MM.1S (cell line): ENCODE results near the gene DIAPH3.

ENCODE experiments used
- DNase-seq: peaks from one replicate; pipeline ENCODE4 v3.0.0-alpha.2; 2015
- H2AFZ ChIP-seq: fragments of 300-600 bp; sonication (generic); 2 replicates; pipeline ENCODE4 v1.6.0; 2016; ENCODE audit warnings: antibody characterized with exemption, low read length
- H3F3A ChIP-seq: fragments of 300-600 bp; sonication (generic); 2 replicates; pipeline ENCODE4 v1.6.1; 2016; ENCODE audit warnings: mild to moderate bottlenecking, antibody characterized with exemption, low read length, moderate library complexity, mixed read lengths; ENCODE audit not compliant: insufficient read depth
- H3K27ac ChIP-seq: fragments of 300-600 bp; sonication (generic); 2 replicates; pipeline ENCODE4 v1.5.1; 2016; ENCODE audit warnings: mild to moderate bottlenecking, low read length
- H3K27me3 ChIP-seq: fragments of 300-600 bp; sonication (generic); replicated peaks from 2 replicates; pipeline ENCODE4 v1.6.0; 2016; ENCODE audit warnings: low read length; ENCODE audit not compliant: insufficient read depth
- H3K36me3 ChIP-seq: fragments of 300-600 bp; sonication (generic); replicated peaks from 2 replicates; pipeline ENCODE4 v1.6.1; 2016; ENCODE audit warnings: mild to moderate bottlenecking, low read length, mixed read lengths; ENCODE audit not compliant: insufficient read depth
- H3K4me1 ChIP-seq: fragments of 300-600 bp; sonication (generic); 2 replicates; pipeline ENCODE4 v1.6.1; 2016; ENCODE audit warnings: low read length, mixed read lengths
- H3K4me2 ChIP-seq: fragments of 300-600 bp; sonication (generic); 2 replicates; pipeline ENCODE4 v1.6.0; 2016; ENCODE audit warnings: low read depth, low read length
- H3K4me3 ChIP-seq: fragments of 300-600 bp; sonication (generic); 2 replicates; pipeline ENCODE4 v1.5.1; 2016; ENCODE audit warnings: low read length, mixed read lengths
- H3K79me2 ChIP-seq: fragments of 300-600 bp; sonication (generic); 2 replicates; pipeline ENCODE4 v1.6.1; 2016; ENCODE audit warnings: mixed run types, low read length, mixed read lengths
- H3K9ac ChIP-seq: fragments of 300-600 bp; sonication (generic); 2 replicates; pipeline ENCODE4 v1.6.1; 2016; ENCODE audit warnings: low read length, mixed read lengths
- H3K9me2 ChIP-seq: fragments of 300-600 bp; sonication (generic); replicated peaks from 2 replicates; pipeline ENCODE4 v1.6.1; 2016; ENCODE audit warnings: mild to moderate bottlenecking, low read length, mixed read lengths; ENCODE audit not compliant: insufficient read depth
- H3K9me3 ChIP-seq: fragments of 300-600 bp; sonication (generic); replicated peaks from 2 replicates; pipeline ENCODE4 v1.6.1; 2016; ENCODE audit warnings: mild to moderate bottlenecking, low read length, mixed read lengths; ENCODE audit not compliant: insufficient read depth
- H4K20me1 ChIP-seq: fragments of 300-600 bp; sonication (generic); 2 replicates; pipeline ENCODE4 v1.6.1; 2016; ENCODE audit warnings: mild to moderate bottlenecking, low read length, moderate library complexity, mixed read lengths; ENCODE audit not compliant: insufficient read depth
- CTCF ChIP-seq: fragments of 300-600 bp; sonication (generic); IDR thresholded peaks from 2 replicates; pipeline ENCODE4 v1.5.1; 2016; ENCODE audit warnings: antibody characterized with exemption, low read length, mixed read lengths
- EZH2 ChIP-seq: fragments of 300-600 bp; sonication (generic); optimal IDR thresholded peaks from 2 replicates; pipeline ENCODE3; 2017; ENCODE audit warnings: low read depth, mild to moderate bottlenecking, antibody characterized with exemption, low read length, mixed read lengths
- EZH2phosphoT487 ChIP-seq: fragments of 300-600 bp; sonication (generic); IDR thresholded peaks from 2 replicates; pipeline ENCODE4 v1.6.1; 2018; ENCODE audit warnings: antibody characterized with exemption, low read length

DIAPH3 gene

DNA sequence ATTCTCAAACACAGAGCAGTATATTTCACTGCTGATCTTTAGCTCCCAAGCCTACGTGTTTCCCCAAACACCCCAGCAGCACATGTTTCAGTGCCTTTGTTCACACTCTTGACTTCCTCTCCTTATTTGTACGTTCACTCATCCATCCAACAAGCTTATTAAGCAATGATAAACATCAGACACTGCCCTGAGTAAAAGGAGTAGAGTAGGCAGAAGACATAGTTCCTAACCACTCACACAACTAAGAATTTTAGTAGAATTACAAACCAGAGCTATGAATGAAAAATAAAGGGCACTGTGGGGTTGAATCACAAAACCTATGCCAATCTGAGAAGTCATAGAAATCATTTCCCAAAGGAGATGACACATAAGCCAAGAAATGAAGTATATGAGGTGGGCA lies 213.5 kb downstream of the DIAPH3 start:
- no peaks in the 10 kb centered on the region for H3K36me3 ChIP-seq
- no peaks in the 10 kb centered on the region for H4K20me1 ChIP-seq
- no peaks in the 10 kb centered on the region for H3F3A ChIP-seq
- H3K9me3 ChIP-seq = no peaks in the 10 kb centered on the region
- H3K4me1 ChIP-seq = no peaks in the 10 kb centered on the region
- H3K27me3 ChIP-seq = no peaks in the 10 kb centered on the region
- TF ChIP-seq EZH2phosphoT487 = no peak
- TF ChIP-seq EZH2 = no peak
- TF ChIP-seq CTCF = no peak
- no peak for DNase-seq
- no peak overlapping the region for H3K9ac ChIP-seq
- no peak overlapping the region for H3K4me2 ChIP-seq
- no peak overlapping the region for H3K27ac ChIP-seq
- no peak overlapping the region for H3K4me3 ChIP-seq
- H2AFZ ChIP-seq = no peak overlapping the region
- no peaks in the 10 kb centered on the region for H3K79me2 ChIP-seq
- H3K9me2 ChIP-seq = no peaks in the 10 kb centered on the region

GRCh38 chr13:59948686-59949085 lies 215.0 kb downstream of the DIAPH3 start:
- no peaks in the 10 kb centered on the region for H4K20me1 ChIP-seq

DNA sequence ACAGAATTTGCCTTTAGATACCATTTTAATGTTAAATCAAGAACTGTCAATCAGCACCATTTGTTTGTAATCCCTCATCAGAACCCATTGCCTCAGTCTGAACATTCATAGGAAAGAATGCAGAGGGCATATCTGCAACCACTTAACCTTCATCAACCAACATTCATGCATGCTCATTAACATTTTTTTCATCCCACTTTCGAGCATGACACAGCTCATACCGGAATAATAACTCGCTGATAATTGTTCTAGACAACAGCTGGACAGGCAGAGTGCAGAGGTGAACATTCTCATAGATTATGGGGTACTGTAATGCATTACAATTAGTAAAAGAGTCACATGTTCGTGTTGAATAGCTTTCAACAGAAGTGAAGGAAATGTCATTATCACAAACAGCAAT lies 216.8 kb downstream of the DIAPH3 start:
- H3K4me2 ChIP-seq = no peak overlapping the region
- H4K20me1 ChIP-seq = no peaks in the 10 kb centered on the region
- H2AFZ ChIP-seq = no peak overlapping the region
- no peak for DNase-seq
- no peaks in the 10 kb centered on the region for H3K4me1 ChIP-seq
- no peaks in the 10 kb centered on the region for H3K27me3 ChIP-seq
- no peaks in the 10 kb centered on the region for H3K9me3 ChIP-seq
- no peak overlapping the region for H3K9ac ChIP-seq
- no peak overlapping the region for H3K27ac ChIP-seq
- no peaks in the 10 kb centered on the region for H3K36me3 ChIP-seq
- H3F3A ChIP-seq = no peaks in the 10 kb centered on the region
- no peaks in the 10 kb centered on the region for H3K9me2 ChIP-seq
- no peaks in the 10 kb centered on the region for H3K79me2 ChIP-seq
- TF ChIP-seq EZH2 = no peak
- TF ChIP-seq EZH2phosphoT487 = no peak
- no peak for TF ChIP-seq CTCF
- no peak overlapping the region for H3K4me3 ChIP-seq

More at GRCh38 chr13:59948686-59949085, 215.0 kb downstream of the DIAPH3 start:
- Histone ChIP-seq H3K4me2 (no peak overlapping the region), H3K9me3 (no peaks in the 10 kb centered on the region), H3K9ac (no peak overlapping the region), H3K4me3 (no peak overlapping the region), H3K79me2 (no peaks in the 10 kb centered on the region), H3K27me3 (no peaks in the 10 kb centered on the region), H3K4me1 (no peaks in the 10 kb centered on the region), H2AFZ (no peak overlapping the region), H3K27ac (no peak overlapping the region), H3F3A (no peaks in the 10 kb centered on the region), H3K36me3 (no peaks in the 10 kb centered on the region), H3K9me2 (no peaks in the 10 kb centered on the region)
- TF ChIP-seq CTCF (no peak), EZH2 (no peak), EZH2phosphoT487 (no peak)
- no peak for DNase-seq
